HG03457 (cell line): ENCODE results near the gene CRADD.

Experiments used
- ATAC-seq: cut with Tn5 transposase; IDR thresholded peaks from one replicate; pipeline ENCODE4 v1.9.1; 2021; ENCODE audit warnings: moderate number of reproducible peaks; ENCODE audit not compliant: unreplicated experiment

Gene CRADD

GRCh38 chr12:93889516-93890212, 212.5 kb downstream of the CRADD start:
- no peak for ATAC-seq

GRCh38 chr12:93892423-93893268, 215.5 kb downstream of the CRADD start:
- ATAC-seq = no peak

- no peak for ATAC-seq
Observed at GRCh38 chr12:93894391-93895088, 217.4 kb downstream of the CRADD start.

GRCh38 chr12:93895089-93895445, 217.9 kb downstream of the CRADD start:
- no peak for ATAC-seq

- no peak for ATAC-seq
Observed at GRCh38 chr12:93896427-93896826, 219.3 kb downstream of the CRADD start.

GRCh38 chr12:93896952-93897351, 219.8 kb downstream of the CRADD start:
- ATAC-seq = no peak

GRCh38 chr12:93901739-93902138, 224.6 kb downstream of the CRADD start:
- ATAC-seq = no peak

- no peak for ATAC-seq
Observed at GRCh38 chr12:93902192-93902591, 225.0 kb downstream of the CRADD start.

- no peak for ATAC-seq
Observed at GRCh38 chr12:93902736-93903562, 225.8 kb downstream of the CRADD start.

GRCh38 chr12:93904124-93904523, 226.9 kb downstream of the CRADD start:
- ATAC-seq = no peak

- ATAC-seq = no peak
Observed at GRCh38 chr12:93908264-93908663, 231.1 kb downstream of the CRADD start.

GRCh38 chr12:93908846-93909567, 231.8 kb downstream of the CRADD start:
- no peak for ATAC-seq

GRCh38 chr12:93911396-93911795, 234.2 kb downstream of the CRADD start:
- ATAC-seq = no peak

GRCh38 chr12:93912086-93912733, 235.0 kb downstream of the CRADD start:
- ATAC-seq = no peak

GRCh38 chr12:93913845-93914244, 236.7 kb downstream of the CRADD start:
- no peak for ATAC-seq

- no peak for ATAC-seq
Observed at GRCh38 chr12:93914281-93914680, 237.1 kb downstream of the CRADD start.

- no peak for ATAC-seq
Observed at GRCh38 chr12:93915411-93915810, 238.2 kb downstream of the CRADD start.

- no peak for ATAC-seq
Observed at GRCh38 chr12:93916402-93916801, 239.2 kb downstream of the CRADD start.

GRCh38 chr12:93918262-93918661, 241.1 kb downstream of the CRADD start:
- no peak for ATAC-seq

GRCh38 chr12:93918900-93919299, 241.7 kb downstream of the CRADD start:
- ATAC-seq = no peak
